A673 (cell line): ENCODE data around the gene AGBL4. TPM values are rescaled to one million over a fixed set of nuclear protein-coding genes. Genes with fewer than 3 reads are reported as not detected.

Experiments
- BruUV-seq: library from RNA; stranded (reverse); fragments of 400-500 nt; replicated peaks from 2 replicates; lab custom pipeline; 2021; lab: Mats Ljungman, UMichigan
- CTCF ChIA-PET: fragments of 300-600 bp; sonication (Branson Sonifier 250); formaldehyde crosslinking; loops from one replicate; lab custom pipeline; 2022; ENCODE audit warnings: antibody characterized with exemption; lab: Charles Lee
- POLR2A ChIA-PET: fragments of 300-600 bp; sonication (Branson Sonifier 250); formaldehyde crosslinking; loops from one replicate; lab custom pipeline; 2022; ENCODE audit warnings: antibody characterized with exemption; ENCODE audit not compliant: low non-redundant PET; lab: Charles Lee
- DNase-seq: peaks from one replicate; pipeline ENCODE4 v3.0.0-alpha.2; 2015; ENCODE audit warnings: low spot score
- H3K27ac ChIP-seq: fragments of 200-600 bp; sonication (generic); 2 replicates; pipeline ENCODE4 v1.5.1; 2016; ENCODE audit warnings: mixed run types, low read depth, mild to moderate bottlenecking, mixed read lengths, antibody characterized with exemption, low read length; ENCODE audit not compliant: poor library complexity, severe bottlenecking
- H3K27me3 ChIP-seq: fragments of 200-600 bp; sonication (generic); replicated peaks from 2 replicates; pipeline ENCODE4 v1.6.1; 2017; ENCODE audit warnings: mixed run types, low read depth, mild to moderate bottlenecking, mixed read lengths, antibody characterized with exemption, low read length; ENCODE audit not compliant: insufficient read depth, poor library complexity
- H3K36me3 ChIP-seq: fragments of 200-600 bp; sonication (generic); 2 replicates; pipeline ENCODE4 v1.6.1; 2016; ENCODE audit warnings: mixed run types, mild to moderate bottlenecking, mixed read lengths, antibody characterized with exemption, low read length; ENCODE audit not compliant: insufficient read depth, poor library complexity, severe bottlenecking
- H3K4me1 ChIP-seq: fragments of 200-600 bp; sonication (generic); 2 replicates; pipeline ENCODE4 v1.6.1; 2017; ENCODE audit warnings: mixed run types, mild to moderate bottlenecking, mixed read lengths, antibody characterized with exemption, low read length; ENCODE audit not compliant: insufficient read depth, poor library complexity, severe bottlenecking
- H3K4me3 ChIP-seq: fragments of 200-600 bp; sonication (generic); 2 replicates; pipeline ENCODE4 v1.5.1; 2016; ENCODE audit warnings: low read depth, mixed run types, mild to moderate bottlenecking, mixed read lengths, low read length; ENCODE audit not compliant: poor library complexity, severe bottlenecking
- H3K9me3 ChIP-seq: fragments of 200-600 bp; sonication (generic); 2 replicates; pipeline ENCODE4 v1.6.1; 2016; ENCODE audit warnings: mixed run types, low read depth, mild to moderate bottlenecking, mixed read lengths, antibody characterized with exemption, low read length; ENCODE audit not compliant: poor library complexity, severe bottlenecking
- CTCF ChIP-seq: fragments of 300-800, 200-600 bp; sonication (generic); conservative IDR thresholded peaks from 2 replicates; pipeline ENCODE4 v1.5.1; 2017; ENCODE audit warnings: low read depth, mild to moderate bottlenecking, antibody characterized with exemption, low read length, moderate library complexity, mixed read lengths
- EZH2 ChIP-seq: fragments of 200-600 bp; sonication (generic); IDR thresholded peaks from 2 replicates; pipeline ENCODE4 v1.6.1; 2017; ENCODE audit warnings: borderline replicate concordance, low read depth, mild to moderate bottlenecking, mixed read lengths, antibody characterized with exemption, low read length; ENCODE audit not compliant: poor library complexity, severe bottlenecking
- intact Hi-C: fragments of 100-400 bp; cut with micrococcal nuclease; formaldehyde crosslinking; loops from one replicate; pipeline ENCODE4 v1.10.0; 2022; ENCODE audit not compliant: unreplicated experiment
- total RNA-seq: library from RNA; stranded (reverse); gene quantifications from 2 replicates; pipeline ENCODE4 v1.2.3, GENCODE V29; 2021

AGBL4 gene
- total RNA-seq, 1 experiment from 2014 or later: 0.32 TPM

DNA sequence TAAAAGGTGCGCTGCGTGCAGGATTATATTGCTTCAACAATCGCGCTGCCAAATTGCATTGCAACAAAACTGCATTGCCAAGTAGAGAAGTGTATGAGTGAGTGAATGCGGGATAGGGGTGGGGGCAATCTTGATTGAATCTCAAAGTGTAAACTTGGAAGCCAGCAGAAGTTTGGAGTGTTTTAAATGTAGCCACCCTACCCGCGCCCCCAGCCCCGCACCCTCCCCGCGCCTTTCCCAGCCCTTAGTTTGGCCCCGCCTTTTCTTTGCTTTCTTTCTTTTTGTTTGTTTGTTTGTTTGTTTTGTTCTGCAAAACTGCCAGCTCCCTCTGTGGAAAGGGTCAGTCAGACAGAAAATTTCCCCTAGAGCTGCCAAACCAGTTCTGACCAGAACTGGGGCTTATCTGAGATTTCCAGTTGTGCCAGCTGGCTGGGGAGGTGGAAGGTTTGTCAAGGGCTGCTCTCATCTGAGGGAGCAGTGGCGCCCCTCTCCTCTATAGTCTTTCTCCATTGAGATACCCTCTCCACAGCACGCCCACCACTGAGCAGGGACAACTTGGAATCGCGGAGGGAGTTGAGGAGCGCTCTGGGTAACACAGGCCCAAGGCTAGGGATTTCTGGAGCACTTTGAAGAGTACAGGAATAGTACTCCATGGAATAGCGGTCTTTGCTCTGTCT is 1246.4 kb downstream of the AGBL4 start:
- no TSS peak for BruUV-seq
- Histone ChIP-seq H3K9me3 (no peaks in the 10 kb centered on the region), H3K4me3 (peak overlapping the region; percentile 82), H3K27ac (no peak overlapping the region), H3K4me1 (no peaks in the 10 kb centered on the region), H3K27me3 (no peaks in the 10 kb centered on the region), H3K36me3 (no peaks in the 10 kb centered on the region)
- no peak for DNase-seq
- intact Hi-C loops: no loop called here
- POLR2A ChIA-PET: no interaction called here
- CTCF ChIA-PET: no interaction called here
- TF ChIP-seq EZH2: no peak
- no peak for TF ChIP-seq CTCF

- intact Hi-C loops: no loop called here
- BruUV-seq: no TSS peak
- TF ChIP-seq CTCF: no peak
- TF ChIP-seq EZH2: no peak
- POLR2A ChIA-PET: no interaction called here
- DNase-seq: peak; percentile 84
- peak within 1 kb of the TSS; percentile 82 for H3K4me3 ChIP-seq
- H3K36me3 ChIP-seq: no peaks in the 10 kb centered on the region
- CTCF ChIA-PET: interaction anchor here (0.6 kb wide), 1 partner anchor 244 kb away, joined by 3 read pairs; no protein-coding TSS in a partner anchor
- H3K9me3 ChIP-seq: no peaks in the 10 kb centered on the region
- no peaks in the 10 kb centered on the region for H3K4me1 ChIP-seq
- peak within 1 kb of the TSS; percentile 84 for H3K27ac ChIP-seq
- no peaks in the 10 kb centered on the region for H3K27me3 ChIP-seq
Observed at GRCh38 chr1:48776393-48777218, 1247.1 kb downstream of the AGBL4 start, which contains the start of gene BEND5. Gene BEND5, minus strand, starts transcription at chr1:48776891. Its CDS starts 60 bp downstream, at chr1:48776831.

GRCh38 chr1:48775831-48776392 is 1247.8 kb downstream of the AGBL4 start:
- intact Hi-C loops: no loop called here
- no peaks in the 10 kb centered on the region for H3K36me3 ChIP-seq
- no peaks in the 10 kb centered on the region for H3K4me1 ChIP-seq
- peak overlapping the region; percentile 82 for H3K4me3 ChIP-seq
- no peaks in the 10 kb centered on the region for H3K27me3 ChIP-seq
- DNase-seq: no peak
- no peaks in the 10 kb centered on the region for H3K9me3 ChIP-seq
- peak overlapping the region; percentile 84 for H3K27ac ChIP-seq
- TF ChIP-seq EZH2 (no peak), CTCF (no peak)
- CTCF ChIA-PET: interaction anchor here (0.6 kb wide), 1 partner anchor 243 kb away, joined by 3 read pairs; no protein-coding TSS in a partner anchor
- no TSS peak for BruUV-seq
- POLR2A ChIA-PET: no interaction called here
